Subcutaneous abdominal adipose tissue (tissue), 5 donors: ENCODE data around the gene ADAMTS3.

Experiments
- H3K27ac ChIP-seq: one replicate; pipeline ENCODE4 v1.7.0; 2013; ENCODE audit warnings: low read depth, mild to moderate bottlenecking, inconsistent platforms, low read length, moderate library complexity
- H3K27me3 ChIP-seq, 5 donors: one replicate each; pipeline ENCODE4 v1.7.0; 2013; ENCODE audit warnings: low read length in 5 of 5, inconsistent platforms in 1 of 5; ENCODE audit not compliant: control insufficient read depth in 5 of 5, insufficient read depth in 4 of 5
- H3K36me3 ChIP-seq, 5 donors: one replicate each; pipeline ENCODE4 v1.7.0; 2013; ENCODE audit warnings: low read length in 5 of 5; ENCODE audit not compliant: control insufficient read depth in 5 of 5, insufficient read depth in 5 of 5
- H3K4me1 ChIP-seq, 5 donors: one replicate each; pipeline ENCODE4 v1.7.0; 2013; ENCODE audit warnings: low read length in 5 of 5, mild to moderate bottlenecking in 3 of 5, moderate library complexity in 1 of 5; ENCODE audit not compliant: control insufficient read depth in 5 of 5, insufficient read depth in 5 of 5
- H3K4me3 ChIP-seq, 5 donors: one replicate each; pipeline ENCODE4 v1.7.0; 2013; ENCODE audit warnings: low read length in 5 of 5, low read depth in 1 of 5
- H3K9ac ChIP-seq, 5 donors: one replicate each; pipeline ENCODE4 v1.7.0; 2013; ENCODE audit warnings: low read length in 5 of 5, mild to moderate bottlenecking in 4 of 5, moderate library complexity in 3 of 5
- H3K9me3 ChIP-seq, 5 donors: one replicate each; pipeline ENCODE4 v1.7.0; 2013; ENCODE audit warnings: low read length in 5 of 5; ENCODE audit not compliant: control insufficient read depth in 5 of 5
- donor health status: healthy.
- donor health status: healthy.
- donor health status: healthy.
- donor health status: healthy.
- donor health status: healthy.

The ADAMTS3 gene

GRCh38 chr4:72486991-72487390 is 82.0 kb downstream of the ADAMTS3 start:
- Histone ChIP-seq H3K4me3 (no peak overlapping the region), H3K4me1 (no peaks in the 10 kb centered on the region), H3K9me3 (peaks cover 0 to 4% (median 0%) of the 10 kb centered on the region in 5 donors), H3K27me3 (no peaks in the 10 kb centered on the region), H3K9ac (no peak overlapping the region), H3K27ac (no peak overlapping the region), H3K36me3 (no peaks in the 10 kb centered on the region)

GRCh38 chr4:72484981-72485380 is 84.0 kb downstream of the ADAMTS3 start:
- peaks cover 0 to 4% (median 0%) of the 10 kb centered on the region in 5 donors for H3K9me3 ChIP-seq
- no peaks in the 10 kb centered on the region for H3K36me3 ChIP-seq
- H3K27ac ChIP-seq: no peak overlapping the region

GRCh38 chr4:72473434-72473900 is 95.6 kb downstream of the ADAMTS3 start:
- H3K9ac ChIP-seq: no peak overlapping the region
- no peaks in the 10 kb centered on the region for H3K9me3 ChIP-seq
- H3K27me3 ChIP-seq: no peaks in the 10 kb centered on the region
- H3K36me3 ChIP-seq: no peaks in the 10 kb centered on the region
- H3K4me1 ChIP-seq: no peaks in the 10 kb centered on the region
- no peak overlapping the region for H3K4me3 ChIP-seq
- H3K27ac ChIP-seq: no peak overlapping the region

More at GRCh38 chr4:72484981-72485380, 84.0 kb downstream of the ADAMTS3 start:
- H3K27me3 ChIP-seq: no peaks in the 10 kb centered on the region
- no peak overlapping the region for H3K4me3 ChIP-seq
- H3K9ac ChIP-seq: no peak overlapping the region
- no peaks in the 10 kb centered on the region for H3K4me1 ChIP-seq

- H3K36me3 ChIP-seq: no peaks in the 10 kb centered on the region
- H3K27me3 ChIP-seq: no peaks in the 10 kb centered on the region
- no peak overlapping the region for H3K27ac ChIP-seq
- H3K4me3 ChIP-seq: no peak overlapping the region
- no peaks in the 10 kb centered on the region for H3K4me1 ChIP-seq
- no peaks in the 10 kb centered on the region for H3K9me3 ChIP-seq
- no peak overlapping the region for H3K9ac ChIP-seq
These were observed 97.2 kb downstream of the ADAMTS3 start for GRCh38 chr4:72471816-72472215.

- H3K9me3 ChIP-seq: peaks cover 0 to 2% (median 0%) of the 10 kb centered on the region in 5 donors
- no peak overlapping the region for H3K27ac ChIP-seq
- no peaks in the 10 kb centered on the region for H3K4me1 ChIP-seq
- no peak overlapping the region for H3K9ac ChIP-seq
- no peak overlapping the region for H3K4me3 ChIP-seq
- H3K36me3 ChIP-seq: no peaks in the 10 kb centered on the region
- no peaks in the 10 kb centered on the region for H3K27me3 ChIP-seq
These were observed 100.0 kb downstream of the ADAMTS3 start for GRCh38 chr4:72468904-72469502.

GRCh38 chr4:72467633-72468032 is 101.4 kb downstream of the ADAMTS3 start:
- Histone ChIP-seq H3K9ac (no peak overlapping the region), H3K9me3 (peaks cover 0 to 2% (median 0%) of the 10 kb centered on the region in 5 donors), H3K4me1 (no peaks in the 10 kb centered on the region), H3K36me3 (no peaks in the 10 kb centered on the region), H3K27ac (no peak overlapping the region), H3K4me3 (no peak overlapping the region), H3K27me3 (no peaks in the 10 kb centered on the region)

GRCh38 chr4:72463724-72464123 is 105.3 kb downstream of the ADAMTS3 start:
- H3K4me1 ChIP-seq: no peaks in the 10 kb centered on the region
- H3K27me3 ChIP-seq: no peaks in the 10 kb centered on the region
- peaks cover 0 to 2% (median 0%) of the 10 kb centered on the region in 5 donors for H3K9me3 ChIP-seq
- no peak overlapping the region for H3K27ac ChIP-seq
- no peak overlapping the region for H3K4me3 ChIP-seq
- no peak overlapping the region for H3K9ac ChIP-seq
- H3K36me3 ChIP-seq: no peaks in the 10 kb centered on the region

- H3K27ac ChIP-seq: no peak overlapping the region
- H3K4me3 ChIP-seq: no peak overlapping the region
These were observed 111.9 kb downstream of the ADAMTS3 start for GRCh38 chr4:72457158-72457557.

GRCh38 chr4:72451349-72451748 is 117.7 kb downstream of the ADAMTS3 start:
- H3K4me3 ChIP-seq: no peak overlapping the region
- no peaks in the 10 kb centered on the region for H3K27me3 ChIP-seq
- H3K4me1 ChIP-seq: no peaks in the 10 kb centered on the region
- no peak overlapping the region for H3K9ac ChIP-seq
- no peaks in the 10 kb centered on the region for H3K9me3 ChIP-seq
- H3K36me3 ChIP-seq: no peaks in the 10 kb centered on the region
- H3K27ac ChIP-seq: no peak overlapping the region

More at GRCh38 chr4:72457158-72457557, 111.9 kb downstream of the ADAMTS3 start:
- Histone ChIP-seq H3K9ac (no peak overlapping the region), H3K27me3 (no peaks in the 10 kb centered on the region), H3K9me3 (no peaks in the 10 kb centered on the region), H3K4me1 (no peaks in the 10 kb centered on the region), H3K36me3 (no peaks in the 10 kb centered on the region)

GRCh38 chr4:72449705-72450104 is 119.3 kb downstream of the ADAMTS3 start:
- Histone ChIP-seq H3K9ac (no peak overlapping the region), H3K4me1 (no peaks in the 10 kb centered on the region)

More at GRCh38 chr4:72449705-72450104, 119.3 kb downstream of the ADAMTS3 start:
- no peak overlapping the region for H3K27ac ChIP-seq
- H3K27me3 ChIP-seq: no peaks in the 10 kb centered on the region
- H3K4me3 ChIP-seq: no peak overlapping the region
- H3K36me3 ChIP-seq: no peaks in the 10 kb centered on the region
- no peaks in the 10 kb centered on the region for H3K9me3 ChIP-seq
